ENCODE data around the gene FABP3. TPM values are rescaled to one million over a fixed set of nuclear protein-coding genes. Genes with fewer than 3 reads are reported as not detected.

The FABP3 gene
- total and polyA plus RNA-seq, 2 of the 13 experiments (the other 11 are each of a cell fraction or from before 2014, with no cell fraction given), result 0.21 to 0.24 TPM

DNA sequence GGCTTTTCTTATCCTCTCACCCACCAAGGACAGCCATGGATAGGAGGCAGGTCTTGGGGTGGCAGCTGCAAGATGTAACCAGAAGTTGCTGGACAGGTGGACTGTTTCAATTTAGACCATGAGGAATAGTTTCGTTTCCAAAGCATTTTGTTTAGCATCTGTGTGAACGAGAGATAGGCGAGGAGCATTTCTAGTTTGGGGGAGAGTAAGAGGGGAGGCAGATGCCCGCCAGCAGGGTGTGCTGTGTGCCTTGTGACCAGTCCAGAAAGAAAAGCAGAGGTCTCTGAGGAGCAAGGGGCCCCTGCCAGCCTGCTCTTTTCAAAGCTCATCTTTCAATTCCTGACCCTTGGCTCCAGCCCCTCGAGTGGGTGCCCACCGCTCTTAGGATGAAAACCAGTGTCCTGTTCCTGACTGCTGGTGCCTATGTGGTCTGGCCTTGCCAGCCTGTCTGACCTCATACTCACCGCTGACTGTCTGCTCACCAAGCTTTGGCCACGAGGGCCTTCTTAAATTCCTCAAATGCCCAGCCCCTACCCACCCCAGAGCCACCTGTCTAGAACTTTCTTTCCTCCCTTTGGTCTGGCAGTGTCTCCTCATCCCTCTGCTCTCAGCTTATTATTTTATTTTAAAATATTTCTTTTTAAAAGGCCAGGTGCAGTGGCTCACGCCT lies 48.6 kb upstream of the FABP3 start (continued):
- TF ChIP-seq ZNF704 (CRISPR knock-in tag; IDR thresholded peaks at IDR 0.05; ENCODE audit: borderline replicate concordance) (no peak), SRSF1 (optimal IDR thresholded peaks at IDR 0.05; ENCODE audit: low read depth, low read length) (no peak), ATF7 (IDR thresholded peaks at IDR 0.05) (no peak), ATF7 (CRISPR knock-in tag; IDR thresholded peaks at IDR 0.05) (no peak), SIX1 (CRISPR knock-in tag; IDR thresholded peaks at IDR 0.05; ENCODE audit: borderline replicate concordance) (no peak), ETV5 (CRISPR knock-in tag; IDR thresholded peaks at IDR 0.05; ENCODE audit: borderline replicate concordance) (0 out of 2 replicates have a peak, but pooled peaks have one; percentile 12), AHR (CRISPR knock-in tag; IDR thresholded peaks at IDR 0.05) (no peak), CENPX (CRISPR knock-in tag; IDR thresholded peaks at IDR 0.05) (no peak), ZNF878 (CRISPR knock-in tag; IDR thresholded peaks at IDR 0.05) (no peak)
- TF ChIP-seq, protein P1, sequence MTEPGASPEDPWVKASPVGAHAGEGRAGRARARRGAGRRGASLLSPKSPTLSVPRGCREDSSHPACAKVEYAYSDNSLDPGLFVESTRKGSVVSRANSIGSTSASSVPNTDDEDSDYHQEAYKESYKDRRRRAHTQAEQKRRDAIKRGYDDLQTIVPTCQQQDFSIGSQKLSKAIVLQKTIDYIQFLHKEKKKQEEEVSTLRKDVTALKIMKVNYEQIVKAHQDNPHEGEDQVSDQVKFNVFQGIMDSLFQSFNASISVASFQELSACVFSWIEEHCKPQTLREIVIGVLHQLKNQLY (CRISPR knock-in tag; IDR thresholded peaks at IDR 0.05), result no peak
- TF ChIP-seq, protein P2, sequence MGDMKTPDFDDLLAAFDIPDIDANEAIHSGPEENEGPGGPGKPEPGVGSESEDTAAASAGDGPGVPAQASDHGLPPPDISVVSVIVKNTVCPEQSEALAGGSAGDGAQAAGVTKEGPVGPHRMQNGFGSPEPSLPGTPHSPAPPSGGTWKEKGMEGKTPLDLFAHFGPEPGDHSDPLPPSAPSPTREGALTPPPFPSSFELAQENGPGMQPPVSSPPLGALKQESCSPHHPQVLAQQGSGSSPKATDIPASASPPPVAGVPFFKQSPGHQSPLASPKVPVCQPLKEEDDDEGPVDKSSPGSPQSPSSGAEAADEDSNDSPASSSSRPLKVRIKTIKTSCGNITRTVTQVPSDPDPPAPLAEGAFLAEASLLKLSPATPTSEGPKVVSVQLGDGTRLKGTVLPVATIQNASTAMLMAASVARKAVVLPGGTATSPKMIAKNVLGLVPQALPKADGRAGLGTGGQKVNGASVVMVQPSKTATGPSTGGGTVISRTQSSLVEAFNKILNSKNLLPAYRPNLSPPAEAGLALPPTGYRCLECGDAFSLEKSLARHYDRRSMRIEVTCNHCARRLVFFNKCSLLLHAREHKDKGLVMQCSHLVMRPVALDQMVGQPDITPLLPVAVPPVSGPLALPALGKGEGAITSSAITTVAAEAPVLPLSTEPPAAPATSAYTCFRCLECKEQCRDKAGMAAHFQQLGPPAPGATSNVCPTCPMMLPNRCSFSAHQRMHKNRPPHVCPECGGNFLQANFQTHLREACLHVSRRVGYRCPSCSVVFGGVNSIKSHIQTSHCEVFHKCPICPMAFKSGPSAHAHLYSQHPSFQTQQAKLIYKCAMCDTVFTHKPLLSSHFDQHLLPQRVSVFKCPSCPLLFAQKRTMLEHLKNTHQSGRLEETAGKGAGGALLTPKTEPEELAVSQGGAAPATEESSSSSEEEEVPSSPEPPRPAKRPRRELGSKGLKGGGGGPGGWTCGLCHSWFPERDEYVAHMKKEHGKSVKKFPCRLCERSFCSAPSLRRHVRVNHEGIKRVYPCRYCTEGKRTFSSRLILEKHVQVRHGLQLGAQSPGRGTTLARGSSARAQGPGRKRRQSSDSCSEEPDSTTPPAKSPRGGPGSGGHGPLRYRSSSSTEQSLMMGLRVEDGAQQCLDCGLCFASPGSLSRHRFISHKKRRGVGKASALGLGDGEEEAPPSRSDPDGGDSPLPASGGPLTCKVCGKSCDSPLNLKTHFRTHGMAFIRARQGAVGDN (CRISPR knock-in tag; IDR thresholded peaks at IDR 0.05), result peak; percentile 67
